NCI-H128 (cell line): ENCODE measurements around the gene ERBB4.
"Not testable (repeated sequence)": the region's sequence is repeated elsewhere in the genome, so short reads cannot be mapped to it uniquely, and the experiment has no call there.

Experiments
- DNase-seq: peaks from one replicate; lab custom pipeline; 2025; ENCODE audit not compliant: unreplicated experiment; lab: John Stamatoyannopoulos, UW

ERBB4 gene

GRCh38 chr2:212528106-212528856 is 10.3 kb downstream of the ERBB4 start:
- DNase-seq: no peak

GRCh38 chr2:212526059-212526458 is 12.5 kb downstream of the ERBB4 start:
- no peak for DNase-seq

- DNase-seq: no peak
Measured at GRCh38 chr2:212523756-212524155, 14.8 kb downstream of the ERBB4 start.

- DNase-seq: no peak
Measured at GRCh38 chr2:212520340-212520739, 18.3 kb downstream of the ERBB4 start.

- no peak for DNase-seq
Measured at GRCh38 chr2:212517693-212518092, 20.9 kb downstream of the ERBB4 start.

GRCh38 chr2:212505586-212505985 is 33.0 kb downstream of the ERBB4 start:
- DNase-seq: no peak

- no peak for DNase-seq
Measured at GRCh38 chr2:212495046-212495445, 43.6 kb downstream of the ERBB4 start.

- no peak for DNase-seq
Measured at GRCh38 chr2:212494418-212495020, 44.1 kb downstream of the ERBB4 start.

- DNase-seq: no peak
Measured at GRCh38 chr2:212489719-212490346, 48.8 kb downstream of the ERBB4 start.

GRCh38 chr2:212488611-212489010 is 50.0 kb downstream of the ERBB4 start:
- DNase-seq: no peak

- no peak for DNase-seq
Measured at GRCh38 chr2:212484563-212485080, 54.0 kb downstream of the ERBB4 start.

- DNase-seq: no peak
Measured at GRCh38 chr2:212480447-212480846, 58.2 kb downstream of the ERBB4 start.

- no peak for DNase-seq
Measured at GRCh38 chr2:212477571-212477970, 61.0 kb downstream of the ERBB4 start.

GRCh38 chr2:212473211-212473610 is 65.4 kb downstream of the ERBB4 start:
- no peak for DNase-seq

- DNase-seq: not testable (repeated sequence)
Measured at GRCh38 chr2:212467551-212467950, 71.1 kb downstream of the ERBB4 start.

GRCh38 chr2:212465456-212465855 is 73.1 kb downstream of the ERBB4 start:
- no peak for DNase-seq

- not testable (repeated sequence) for DNase-seq
Measured at GRCh38 chr2:212461708-212462107, 76.9 kb downstream of the ERBB4 start.

GRCh38 chr2:212454149-212454548 is 84.5 kb downstream of the ERBB4 start:
- no peak for DNase-seq

GRCh38 chr2:212451786-212452231 is 86.8 kb downstream of the ERBB4 start:
- DNase-seq: no peak

- no peak for DNase-seq
Measured at GRCh38 chr2:212448698-212449097, 89.9 kb downstream of the ERBB4 start.

- DNase-seq: no peak
Measured at GRCh38 chr2:212441821-212442220, 96.8 kb downstream of the ERBB4 start.

GRCh38 chr2:212441141-212441540 is 97.5 kb downstream of the ERBB4 start:
- no peak for DNase-seq
